ENCODE results near the gene PCF11.

PCF11 gene

GRCh38 chr11:83151274-83151977 is 5.5 kb upstream of the PCF11 start:
- H3K4me3 ChIP-seq (ENCODE audit: control insufficient read depth, low read depth, low read length): no peak overlapping the region
- TF ChIP-seq CTCF (IDR thresholded peaks at IDR 0.05; ENCODE audit: control insufficient read depth, insufficient read depth, low read depth, low read length, missing control alignments): no peak
- no peak for DNase-seq (ENCODE audit: low read depth)

DNA sequence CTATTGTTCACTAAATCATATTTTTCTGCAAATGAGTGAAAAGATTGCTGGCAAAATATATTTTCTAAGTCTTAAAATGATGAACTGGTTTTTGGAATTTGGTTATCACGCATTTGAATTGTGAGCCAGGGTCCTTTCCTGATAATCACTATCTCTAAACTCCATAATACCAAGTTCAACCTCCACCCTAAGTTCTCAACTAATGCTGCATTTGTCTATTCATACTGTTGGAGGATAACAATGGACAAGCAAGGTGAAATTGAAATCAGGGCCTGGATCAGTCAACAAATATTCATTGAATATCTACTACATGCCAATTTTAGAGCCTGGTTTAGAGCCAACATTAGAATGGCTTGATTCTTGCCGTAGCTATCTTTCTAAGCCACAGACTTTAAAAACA is 4.7 kb upstream of the PCF11 start:
- DNase-seq (ENCODE audit: low read depth): no peak
- no peak for TF ChIP-seq CTCF (IDR thresholded peaks at IDR 0.05; ENCODE audit: control insufficient read depth, insufficient read depth, low read depth, low read length, missing control alignments)
- H3K4me3 ChIP-seq (ENCODE audit: control insufficient read depth, low read depth, low read length): no peak overlapping the region

DNA sequence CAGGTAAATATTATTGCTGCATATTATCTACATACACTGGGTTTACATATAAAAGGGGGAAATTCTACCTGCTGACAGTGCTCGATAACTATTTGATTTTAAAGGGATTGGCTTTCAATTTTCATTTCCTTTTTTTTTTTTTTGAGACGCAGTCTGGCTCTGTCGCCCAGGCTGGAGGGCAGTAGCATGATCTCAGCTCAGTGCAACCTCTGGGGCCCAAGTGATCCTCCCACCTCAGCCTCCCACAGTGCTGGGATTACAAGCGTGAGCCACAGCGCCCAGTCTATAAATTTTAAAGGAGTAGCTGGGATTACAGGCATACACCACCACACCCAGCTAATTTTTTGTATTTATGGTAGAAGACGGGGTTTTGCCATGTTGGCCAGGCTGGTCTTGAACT is 3.2 kb upstream of the PCF11 start:
- no peak for TF ChIP-seq CTCF (IDR thresholded peaks at IDR 0.05; ENCODE audit: control insufficient read depth, insufficient read depth, low read depth, low read length, missing control alignments)
- H3K4me3 ChIP-seq (ENCODE audit: control insufficient read depth, low read depth, low read length): no peak overlapping the region
- DNase-seq (ENCODE audit: low read depth): no peak

GRCh38 chr11:83156144-83156995 is 561 bp upstream of the PCF11 start:
- no peak for TF ChIP-seq CTCF (IDR thresholded peaks at IDR 0.05; ENCODE audit: control insufficient read depth, insufficient read depth, low read depth, low read length, missing control alignments)
- H3K4me3 ChIP-seq (ENCODE audit: control insufficient read depth, low read depth, low read length): peak overlapping the region; percentile 75
- peak; percentile 100 for DNase-seq (ENCODE audit: low read depth)

- no peak for DNase-seq (ENCODE audit: low read depth)
- no peak for TF ChIP-seq CTCF (IDR thresholded peaks at IDR 0.05; ENCODE audit: control insufficient read depth, insufficient read depth, low read depth, low read length, missing control alignments)
These were observed 844 bp downstream of the PCF11 start for GRCh38 chr11:83157594-83158356.

DNA sequence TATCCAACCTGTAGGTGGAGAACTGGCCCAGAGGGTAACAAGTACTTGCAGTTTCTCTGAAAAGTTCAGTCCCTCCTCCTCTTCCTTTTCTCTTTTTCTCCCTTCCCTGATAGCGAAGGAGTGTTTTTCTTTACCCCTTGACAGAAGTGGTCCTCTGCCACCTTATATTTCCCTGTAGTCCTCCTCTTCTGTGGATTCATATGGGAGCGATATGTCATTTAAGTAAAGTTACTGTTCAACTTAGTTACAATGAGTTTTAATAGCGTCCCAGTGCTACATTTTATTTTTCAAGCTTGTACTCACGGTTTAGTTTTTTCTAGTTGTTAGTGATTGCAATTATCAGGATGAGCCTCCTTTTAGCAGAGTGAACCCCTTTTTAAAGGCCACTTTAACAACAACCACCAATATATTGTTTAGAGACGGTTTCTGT is 1.4 kb downstream of the PCF11 start:
- H3K4me3 ChIP-seq (ENCODE audit: control insufficient read depth, low read depth, low read length): peak overlapping the region; percentile 99
- DNase-seq (ENCODE audit: low read depth): no peak
- no peak for TF ChIP-seq CTCF (IDR thresholded peaks at IDR 0.05; ENCODE audit: control insufficient read depth, insufficient read depth, low read depth, low read length, missing control alignments)

More at GRCh38 chr11:83157594-83158356, 844 bp downstream of the PCF11 start:
- peak overlapping the region; percentile 99 for H3K4me3 ChIP-seq (ENCODE audit: control insufficient read depth, low read depth, low read length)
